Measurements from ENCODE around the gene APCDD1. TPM values are rescaled to one million over a fixed set of nuclear protein-coding genes. Genes with fewer than 3 reads are reported as not detected.

APCDD1 gene
- total RNA-seq, 2 donors from 2014 or later = not detected

Other genes with a start within 250 kb of the APCDD1 start
- gene NAPG, start 71.4 kb downstream of the APCDD1 start, total RNA-seq = 10 to 100 TPM; 29.1 to 34.7 TPM